ENCODE results near the gene NSUN6.

DNA sequence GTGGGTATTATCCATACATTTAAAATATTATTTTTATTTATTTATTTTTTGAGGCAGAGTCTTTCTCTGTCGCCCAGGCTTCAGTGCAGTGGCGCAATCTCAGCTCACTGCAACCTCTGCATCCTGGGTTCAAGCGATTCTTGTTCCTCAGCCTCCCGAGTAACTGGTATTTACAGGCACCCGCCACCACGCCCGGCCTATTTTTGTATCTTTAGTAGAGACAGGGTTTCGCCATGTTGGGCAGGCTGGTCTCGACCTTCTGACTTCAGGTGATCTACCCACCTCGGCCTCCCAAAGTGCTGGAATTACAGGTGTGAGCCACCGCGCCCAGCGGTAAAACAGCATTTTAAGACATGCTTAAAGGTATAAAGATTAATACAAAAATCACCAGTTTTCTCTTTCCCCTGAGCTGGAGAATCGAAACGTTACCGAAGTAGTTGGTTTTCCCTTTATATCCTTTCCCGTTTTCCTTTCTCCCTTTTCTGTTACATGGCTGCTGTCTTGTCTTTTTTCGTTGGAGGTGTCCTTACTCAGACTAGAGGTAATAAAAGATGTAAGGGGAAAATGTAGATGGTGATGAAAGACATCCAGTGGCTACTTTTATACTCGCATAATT lies 9.5 kb upstream of the NSUN6 start:
- TF ChIP-seq, protein P1, sequence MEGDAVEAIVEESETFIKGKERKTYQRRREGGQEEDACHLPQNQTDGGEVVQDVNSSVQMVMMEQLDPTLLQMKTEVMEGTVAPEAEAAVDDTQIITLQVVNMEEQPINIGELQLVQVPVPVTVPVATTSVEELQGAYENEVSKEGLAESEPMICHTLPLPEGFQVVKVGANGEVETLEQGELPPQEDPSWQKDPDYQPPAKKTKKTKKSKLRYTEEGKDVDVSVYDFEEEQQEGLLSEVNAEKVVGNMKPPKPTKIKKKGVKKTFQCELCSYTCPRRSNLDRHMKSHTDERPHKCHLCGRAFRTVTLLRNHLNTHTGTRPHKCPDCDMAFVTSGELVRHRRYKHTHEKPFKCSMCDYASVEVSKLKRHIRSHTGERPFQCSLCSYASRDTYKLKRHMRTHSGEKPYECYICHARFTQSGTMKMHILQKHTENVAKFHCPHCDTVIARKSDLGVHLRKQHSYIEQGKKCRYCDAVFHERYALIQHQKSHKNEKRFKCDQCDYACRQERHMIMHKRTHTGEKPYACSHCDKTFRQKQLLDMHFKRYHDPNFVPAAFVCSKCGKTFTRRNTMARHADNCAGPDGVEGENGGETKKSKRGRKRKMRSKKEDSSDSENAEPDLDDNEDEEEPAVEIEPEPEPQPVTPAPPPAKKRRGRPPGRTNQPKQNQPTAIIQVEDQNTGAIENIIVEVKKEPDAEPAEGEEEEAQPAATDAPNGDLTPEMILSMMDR (IDR thresholded peaks at IDR 0.05; ENCODE audit: insufficient read depth, low read length, poor library complexity, severe bottlenecking): no peak
- no peak for TF ChIP-seq EZH2phosphoT487 (conservative IDR thresholded peaks at IDR 0.05; ENCODE audit: low read length)

All from SU-DHL-6 (cell line).